ENCODE data around the gene S100A14.

DNA sequence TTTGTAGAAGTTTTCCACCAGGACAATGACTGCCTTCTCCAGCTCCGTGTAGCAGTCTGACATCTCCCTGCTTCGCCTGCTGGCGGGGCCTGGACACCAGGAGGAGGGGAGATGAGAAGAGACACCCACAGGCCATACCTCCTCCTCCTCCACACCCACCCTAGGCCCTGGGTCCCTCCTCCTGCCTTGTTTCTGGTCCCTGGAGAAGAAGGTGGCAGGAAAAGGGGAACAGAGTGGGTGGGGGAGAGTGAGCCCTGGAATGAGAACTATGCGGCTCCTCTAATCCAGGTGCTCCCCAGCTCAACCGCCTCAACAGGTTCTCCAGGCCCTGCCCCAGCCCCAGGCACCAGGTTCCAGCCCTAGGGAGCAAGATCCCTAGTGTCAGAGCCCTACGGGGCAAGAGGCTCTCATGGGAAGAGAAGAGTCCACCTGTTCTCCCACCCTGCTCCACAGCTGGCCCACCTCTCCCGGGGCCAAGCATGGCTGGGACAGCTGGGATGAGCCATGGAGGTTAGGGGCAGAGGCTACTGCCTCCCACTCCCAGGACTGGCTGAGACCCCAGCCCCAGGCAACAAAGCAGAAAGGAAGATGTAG is 7.9 kb downstream of the S100A14 start:
- TF ChIP-seq, protein P1, sequence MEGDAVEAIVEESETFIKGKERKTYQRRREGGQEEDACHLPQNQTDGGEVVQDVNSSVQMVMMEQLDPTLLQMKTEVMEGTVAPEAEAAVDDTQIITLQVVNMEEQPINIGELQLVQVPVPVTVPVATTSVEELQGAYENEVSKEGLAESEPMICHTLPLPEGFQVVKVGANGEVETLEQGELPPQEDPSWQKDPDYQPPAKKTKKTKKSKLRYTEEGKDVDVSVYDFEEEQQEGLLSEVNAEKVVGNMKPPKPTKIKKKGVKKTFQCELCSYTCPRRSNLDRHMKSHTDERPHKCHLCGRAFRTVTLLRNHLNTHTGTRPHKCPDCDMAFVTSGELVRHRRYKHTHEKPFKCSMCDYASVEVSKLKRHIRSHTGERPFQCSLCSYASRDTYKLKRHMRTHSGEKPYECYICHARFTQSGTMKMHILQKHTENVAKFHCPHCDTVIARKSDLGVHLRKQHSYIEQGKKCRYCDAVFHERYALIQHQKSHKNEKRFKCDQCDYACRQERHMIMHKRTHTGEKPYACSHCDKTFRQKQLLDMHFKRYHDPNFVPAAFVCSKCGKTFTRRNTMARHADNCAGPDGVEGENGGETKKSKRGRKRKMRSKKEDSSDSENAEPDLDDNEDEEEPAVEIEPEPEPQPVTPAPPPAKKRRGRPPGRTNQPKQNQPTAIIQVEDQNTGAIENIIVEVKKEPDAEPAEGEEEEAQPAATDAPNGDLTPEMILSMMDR (IDR thresholded peaks at IDR 0.05; ENCODE audit: poor library complexity, severe bottlenecking): no peak
- no peak for TF ChIP-seq POLR2AphosphoS5 (IDR thresholded peaks at IDR 0.05)
- TF ChIP-seq TAF1 (IDR thresholded peaks at IDR 0.05; ENCODE audit: low read depth): no peak
